HG02943 (cell line): Measurements from ENCODE around the gene NCAPD2.
"Not testable (repeated sequence)": the region's sequence is repeated elsewhere in the genome, so short reads cannot be mapped to it uniquely, and the experiment has no call there.

Experiments
- ATAC-seq: cut with Tn5 transposase; IDR thresholded peaks from one replicate; pipeline ENCODE4 v1.9.1; 2021; ENCODE audit warnings: mild to moderate bottlenecking, low read depth, moderate library complexity; ENCODE audit not compliant: unreplicated experiment

Gene NCAPD2

DNA sequence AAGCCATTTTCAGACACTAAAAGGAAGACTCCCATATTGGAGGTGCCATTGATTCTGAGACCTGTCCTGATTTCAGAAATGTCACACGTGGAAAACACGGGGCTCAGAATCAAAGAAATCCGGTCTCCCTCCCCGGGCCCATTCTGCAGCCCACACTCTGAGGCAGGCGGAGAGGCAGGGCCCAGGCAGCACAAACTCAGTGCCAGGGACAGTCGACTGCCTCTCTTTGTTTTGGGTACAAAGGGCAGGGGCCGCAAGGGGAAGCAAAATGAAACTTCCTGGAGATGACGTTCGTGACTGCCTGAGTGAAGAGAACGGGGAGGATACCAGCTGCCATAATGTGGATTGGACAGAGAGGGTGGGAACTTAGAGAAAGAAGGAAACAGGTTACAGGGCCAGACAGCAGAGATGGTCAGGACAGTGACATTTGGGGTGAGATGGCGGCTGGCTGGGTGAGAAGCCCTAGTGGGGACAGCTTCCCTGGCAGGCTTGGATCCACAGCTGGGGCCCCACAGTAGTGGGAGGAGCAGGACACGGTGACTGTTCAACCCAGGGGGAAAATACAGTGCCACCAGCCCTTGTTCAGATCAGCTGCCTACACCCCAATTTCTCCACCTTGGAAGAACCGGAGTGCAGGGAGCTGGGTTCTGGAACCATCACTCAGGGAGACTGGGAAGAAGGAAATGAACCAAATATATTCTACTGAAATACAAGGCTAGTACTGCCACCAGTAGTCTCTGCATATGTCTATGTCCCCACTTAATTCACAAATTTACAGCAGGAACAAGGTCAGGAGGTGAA lies 48.5 kb downstream of the NCAPD2 start:
- no peak for ATAC-seq

DNA sequence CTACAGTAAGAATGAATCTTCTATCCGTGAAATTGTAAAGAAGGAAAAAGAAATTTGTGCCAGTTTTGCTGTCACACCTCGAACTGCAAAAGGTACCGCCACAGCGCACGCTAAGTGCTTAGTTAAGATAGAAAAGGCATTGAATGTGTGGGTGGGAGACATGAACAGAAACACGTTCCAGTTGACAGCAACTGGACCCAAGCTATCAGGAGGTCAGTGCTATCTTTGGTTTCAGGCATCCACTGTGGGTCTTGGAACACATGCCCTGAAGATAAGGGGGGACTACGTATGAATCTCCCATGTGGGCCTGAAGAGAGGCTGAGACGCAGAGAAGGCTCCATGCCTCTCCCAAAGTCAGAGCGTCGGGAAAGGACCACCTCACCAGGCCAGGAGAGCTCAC lies 52.1 kb downstream of the NCAPD2 start:
- no peak for ATAC-seq

DNA sequence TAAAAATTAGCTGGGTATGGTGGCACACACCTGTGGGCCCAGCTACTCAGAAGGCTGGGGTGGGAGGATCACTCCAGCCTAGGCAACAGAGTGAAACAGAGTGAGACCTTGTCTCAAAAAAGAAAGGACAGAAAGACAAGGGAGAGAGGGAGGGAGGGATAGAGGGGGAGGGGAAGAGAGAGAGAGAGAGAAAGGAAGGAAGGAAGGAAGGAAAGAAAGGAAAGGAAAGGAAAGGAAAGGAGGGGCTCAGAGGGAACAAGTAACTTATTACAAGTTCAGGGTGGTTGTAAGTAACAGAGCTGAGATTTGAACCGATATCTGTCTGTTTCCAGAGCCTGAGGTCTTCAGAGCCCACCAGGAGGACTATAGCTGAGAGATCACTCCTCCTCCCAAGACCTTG lies 53.7 kb downstream of the NCAPD2 start:
- no peak for ATAC-seq

DNA sequence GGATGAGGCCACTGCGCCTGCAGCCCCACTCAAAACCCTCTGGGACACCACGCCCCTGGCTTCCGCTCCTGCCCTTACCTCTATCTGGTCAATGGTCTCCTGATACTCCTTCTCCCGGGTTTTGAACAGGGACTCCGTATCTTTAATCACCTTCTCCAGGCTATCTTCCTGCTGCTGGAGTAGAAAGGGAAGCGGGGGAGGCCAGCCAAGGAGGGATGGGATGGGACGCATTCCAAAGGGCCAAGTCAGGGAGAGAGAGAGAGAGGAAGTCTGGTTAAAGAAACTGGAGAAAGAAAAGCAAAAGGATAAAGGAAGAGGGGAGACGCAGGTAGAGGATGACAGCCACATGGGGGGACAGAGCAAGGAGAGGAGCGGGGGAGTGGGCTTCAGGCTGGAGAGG lies 54.1 kb downstream of the NCAPD2 start:
- ATAC-seq, result no peak

DNA sequence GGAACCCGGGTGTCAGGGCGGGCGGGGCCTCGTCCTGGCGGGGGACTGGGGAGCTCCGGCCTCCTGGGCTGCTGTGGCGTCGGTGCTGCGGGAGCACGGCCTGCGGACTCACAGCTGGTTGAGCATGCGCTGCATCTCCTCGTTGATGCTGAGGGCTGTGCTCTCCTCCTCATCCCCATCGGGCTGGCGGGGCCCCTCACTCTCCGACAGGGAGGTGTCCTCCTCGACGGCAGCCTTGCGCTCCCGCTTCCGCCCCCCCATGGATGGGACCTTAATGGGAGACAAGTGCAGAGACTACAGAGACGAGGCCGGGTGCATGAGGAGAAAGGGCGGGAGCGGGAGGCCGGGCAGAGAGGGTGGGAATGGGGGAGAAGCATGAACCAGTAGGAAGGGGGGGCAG lies 54.7 kb downstream of the NCAPD2 start:
- ATAC-seq, result no peak

DNA sequence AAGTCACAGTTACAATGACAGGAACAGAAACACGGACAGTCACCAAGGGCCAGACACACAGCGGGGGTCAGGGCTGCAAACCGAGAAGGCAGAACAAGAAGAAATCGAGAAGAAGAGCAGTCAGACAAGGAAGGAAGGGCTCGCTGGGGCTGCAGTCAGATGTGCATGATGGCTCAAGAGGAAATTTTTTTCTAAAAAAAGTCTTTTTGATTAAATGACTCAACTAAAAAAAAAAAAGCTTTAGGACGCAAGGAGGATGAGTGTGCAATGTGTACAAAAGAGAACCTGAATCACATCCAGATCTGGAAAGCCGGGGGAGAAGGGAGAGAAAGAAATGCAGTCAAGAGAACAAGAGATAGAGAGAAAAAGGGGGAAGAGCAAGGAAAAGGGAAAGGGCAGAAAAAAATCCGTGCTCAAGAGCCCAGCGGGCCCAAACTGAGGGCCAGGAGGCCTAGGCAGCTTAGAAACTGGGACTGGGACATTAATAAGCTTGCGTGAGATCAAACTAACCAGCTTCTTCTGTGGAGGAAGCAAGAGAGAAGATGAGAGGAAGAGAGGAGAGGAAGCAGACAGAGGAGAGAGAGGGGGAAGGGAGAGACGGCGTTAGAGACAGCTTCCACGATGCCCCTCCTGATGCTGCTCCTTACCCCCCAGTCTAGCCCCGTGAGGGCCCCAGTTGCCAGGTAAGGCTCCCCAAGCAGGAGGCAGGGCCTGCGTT lies 55.2 kb downstream of the NCAPD2 start:
- no peak for ATAC-seq

DNA sequence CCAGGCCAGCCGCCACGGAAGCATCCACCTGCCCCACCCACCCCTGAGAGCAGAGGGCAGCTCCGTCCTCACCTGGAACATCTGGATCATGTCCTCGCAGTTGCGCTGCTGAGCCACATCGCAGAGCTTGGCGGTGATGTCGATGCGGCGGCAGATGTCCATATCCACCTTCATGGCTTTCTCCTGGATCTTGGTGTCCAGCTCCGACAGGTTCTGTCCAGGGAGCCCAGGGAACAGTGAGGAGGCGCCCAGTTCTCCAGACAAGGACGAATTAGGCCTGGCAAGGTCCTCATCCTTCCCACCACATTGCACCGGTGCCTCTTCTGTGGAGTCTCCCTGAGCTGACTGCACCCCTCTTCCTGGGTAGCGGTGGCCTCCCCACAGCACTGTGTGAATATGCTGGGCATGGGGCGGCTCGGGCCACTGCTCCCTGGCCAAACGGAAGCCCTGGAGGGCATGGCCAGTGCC lies 55.8 kb downstream of the NCAPD2 start:
- no peak for ATAC-seq

DNA sequence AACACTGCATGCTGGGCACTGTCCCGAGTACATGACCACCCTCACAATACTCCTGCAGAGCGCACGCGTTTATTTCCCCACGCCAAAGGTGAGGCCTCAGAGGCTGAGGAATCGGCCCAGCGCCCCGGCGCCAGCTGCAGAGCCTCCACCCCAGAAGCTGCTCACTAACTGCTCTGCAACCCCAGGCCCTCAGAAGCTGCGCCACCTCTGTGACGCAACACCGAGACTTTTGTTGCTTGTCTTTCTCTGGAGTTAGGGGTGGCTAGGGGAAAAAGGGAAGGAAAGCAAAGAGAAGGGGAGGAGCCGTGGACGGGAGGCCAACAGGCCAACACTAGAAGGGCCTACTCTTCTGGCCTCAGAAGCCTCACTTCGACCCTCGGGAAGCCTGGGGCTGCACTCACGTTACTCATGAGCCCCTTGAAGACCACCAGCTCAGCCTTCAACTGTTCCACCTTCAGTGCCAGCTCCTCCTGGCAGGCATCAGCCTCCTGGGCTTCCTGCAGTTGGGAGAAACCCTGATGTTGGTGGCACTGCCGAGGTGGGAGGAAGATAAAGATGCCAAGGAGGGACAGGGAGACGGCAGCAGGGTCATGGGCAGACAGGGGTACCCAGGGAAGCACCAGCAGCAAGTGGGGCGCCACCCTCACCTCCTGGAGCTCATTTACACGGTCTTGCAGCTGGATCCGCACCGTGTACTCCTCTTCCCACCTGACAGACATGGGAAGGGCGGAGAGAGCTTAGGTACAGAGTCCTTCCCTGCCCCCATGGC lies 56.6 kb downstream of the NCAPD2 start:
- no peak for ATAC-seq

DNA sequence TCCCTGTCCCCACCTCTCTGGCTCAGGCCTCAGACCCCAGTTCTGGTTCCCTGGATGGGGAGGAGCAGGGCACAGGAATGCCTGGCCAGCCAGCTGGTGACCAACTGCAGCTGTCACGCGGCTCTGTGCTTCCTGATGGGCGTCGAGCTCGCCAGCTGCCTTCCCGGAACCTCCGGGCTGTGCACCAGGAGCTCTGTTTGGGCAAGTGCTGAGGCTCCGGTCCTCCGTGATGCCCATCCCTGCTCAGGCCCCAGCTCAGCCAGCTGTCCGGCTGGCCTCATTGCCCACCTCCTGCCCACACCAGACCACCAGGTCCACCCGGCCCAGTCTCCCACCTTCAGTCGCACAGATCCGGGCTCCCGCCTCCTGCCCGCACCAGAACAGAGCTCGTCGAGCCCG lies 57.2 kb downstream of the NCAPD2 start:
- no peak for ATAC-seq

DNA sequence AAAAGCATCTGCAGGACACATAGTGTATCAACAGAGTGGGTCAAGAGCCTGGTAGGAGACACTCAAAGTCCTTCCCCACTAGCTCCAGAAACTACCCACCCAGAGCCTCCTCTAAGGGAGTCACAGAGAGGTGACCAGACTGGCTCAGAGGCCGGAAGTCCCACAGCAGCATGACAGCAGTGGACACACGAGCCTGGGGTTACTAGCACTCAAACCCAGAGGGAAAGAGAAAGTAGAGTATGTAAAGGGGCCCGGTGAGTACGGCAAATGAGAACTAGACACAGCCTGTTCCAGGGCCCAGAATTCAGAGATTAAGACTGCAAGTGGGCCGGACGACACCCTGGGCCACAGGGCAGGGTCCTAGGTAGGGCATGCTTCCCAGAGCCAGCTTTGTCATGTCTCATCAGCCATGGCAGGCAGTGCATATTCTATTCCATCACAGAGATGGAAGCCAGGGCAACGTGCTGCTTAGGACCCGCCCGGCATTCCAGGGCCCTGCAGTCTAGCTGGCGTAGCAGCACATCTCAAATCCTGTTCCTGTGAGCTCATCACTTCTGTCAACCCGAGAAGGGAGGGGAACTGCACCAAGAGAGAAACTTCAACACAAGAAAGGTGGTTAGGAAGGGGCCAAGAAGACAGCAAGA lies 57.7 kb downstream of the NCAPD2 start:
- no peak for ATAC-seq

DNA sequence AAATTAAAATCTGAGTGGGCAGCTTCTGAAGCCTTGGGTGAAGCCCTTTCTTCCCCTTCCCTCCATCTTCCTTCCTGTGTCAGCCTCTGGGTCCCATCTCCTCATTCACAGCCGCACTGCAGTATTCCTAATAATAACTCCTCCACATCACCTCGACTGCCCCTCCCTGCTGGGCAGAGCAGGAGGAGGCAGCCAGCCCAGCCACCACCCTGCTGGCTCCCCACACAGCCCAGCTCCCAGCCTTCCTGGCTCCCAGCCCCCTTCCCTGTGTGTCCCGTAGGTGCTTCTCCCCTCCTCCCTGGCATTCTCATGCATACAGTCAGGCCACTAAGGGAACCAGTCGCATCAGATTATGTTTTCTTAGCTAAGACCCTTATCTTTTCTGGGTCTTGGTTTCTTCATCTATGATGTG lies 58.2 kb downstream of the NCAPD2 start:
- no peak for ATAC-seq

DNA sequence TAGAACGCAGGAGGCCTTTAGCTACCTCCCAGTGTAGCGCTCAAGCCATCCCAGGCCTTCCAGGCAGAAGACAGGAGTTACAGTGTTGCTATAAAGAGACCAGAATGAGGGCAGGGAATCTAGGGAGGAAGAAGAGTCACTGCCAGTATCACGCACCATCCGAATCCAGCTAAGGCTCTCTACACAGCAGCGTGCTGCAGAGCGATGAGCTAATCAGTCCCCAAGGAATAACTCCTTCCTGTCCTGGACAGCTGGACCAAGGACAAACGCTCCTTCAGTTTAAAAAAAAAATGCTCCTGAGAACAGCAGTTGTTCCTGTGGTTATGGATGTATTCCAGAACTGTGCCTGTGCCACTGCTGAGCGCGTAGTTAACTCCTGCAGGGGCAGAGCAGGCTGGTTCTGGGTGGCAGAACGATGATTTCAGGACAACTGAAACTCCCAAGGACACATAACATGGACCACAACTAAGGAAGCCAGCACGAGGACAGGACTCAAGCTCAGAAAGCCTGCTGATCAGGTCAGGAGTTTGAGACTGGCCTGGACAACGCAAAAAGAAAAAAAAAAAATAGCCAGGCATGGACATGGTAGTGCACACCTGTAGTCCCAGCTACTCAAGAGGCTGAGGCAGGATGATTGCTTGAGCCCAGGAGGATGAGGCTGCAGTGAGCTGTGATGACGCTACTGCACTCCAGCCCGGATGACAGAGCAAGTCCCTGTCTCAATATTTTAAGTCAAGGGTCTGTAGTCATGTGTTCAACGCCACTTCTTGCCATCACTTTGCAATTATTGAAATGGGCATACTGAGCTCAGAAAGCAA lies 59.4 kb downstream of the NCAPD2 start:
- no peak for ATAC-seq

DNA sequence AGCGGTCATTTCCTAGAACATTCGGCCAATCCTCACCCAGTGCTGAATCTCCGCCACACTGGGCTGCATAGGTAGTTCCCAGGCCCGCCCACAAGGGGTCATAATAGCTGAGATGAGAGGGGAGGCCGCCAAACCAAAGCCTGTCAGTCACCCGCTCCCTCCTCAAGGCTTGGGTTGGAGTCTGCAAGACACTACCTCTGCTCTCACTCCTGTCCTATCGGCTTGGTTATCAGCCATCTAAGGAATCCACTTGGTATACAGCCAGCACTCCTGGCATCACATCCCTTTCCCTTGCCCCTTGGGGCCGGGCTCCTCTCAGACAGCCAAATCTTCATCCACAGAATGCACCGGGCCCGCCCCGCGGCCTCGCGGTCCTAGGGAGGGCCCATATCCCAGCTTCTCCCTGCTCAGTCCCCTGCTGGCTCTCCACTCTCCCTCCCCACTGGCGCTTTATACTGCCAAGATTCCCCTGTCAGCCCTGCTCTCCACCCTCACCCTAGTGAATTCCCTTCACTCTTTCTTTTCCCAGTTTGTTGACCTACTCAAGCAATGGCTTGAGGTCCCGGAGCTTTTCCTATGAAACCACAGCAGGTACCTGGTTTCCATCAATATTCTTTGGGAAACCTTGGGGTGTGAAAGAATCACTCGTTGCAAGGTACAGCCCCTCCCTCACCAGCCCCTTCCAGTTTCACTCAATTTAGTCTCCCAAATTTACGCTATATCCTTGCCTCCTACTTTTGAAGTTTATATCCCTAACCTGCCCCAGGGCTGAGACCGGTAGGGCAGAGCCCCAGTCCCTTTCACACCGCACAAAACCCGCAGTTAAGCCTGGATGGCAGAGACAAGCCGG lies 60.5 kb downstream of the NCAPD2 start:
- peak; percentile 48 for ATAC-seq

DNA sequence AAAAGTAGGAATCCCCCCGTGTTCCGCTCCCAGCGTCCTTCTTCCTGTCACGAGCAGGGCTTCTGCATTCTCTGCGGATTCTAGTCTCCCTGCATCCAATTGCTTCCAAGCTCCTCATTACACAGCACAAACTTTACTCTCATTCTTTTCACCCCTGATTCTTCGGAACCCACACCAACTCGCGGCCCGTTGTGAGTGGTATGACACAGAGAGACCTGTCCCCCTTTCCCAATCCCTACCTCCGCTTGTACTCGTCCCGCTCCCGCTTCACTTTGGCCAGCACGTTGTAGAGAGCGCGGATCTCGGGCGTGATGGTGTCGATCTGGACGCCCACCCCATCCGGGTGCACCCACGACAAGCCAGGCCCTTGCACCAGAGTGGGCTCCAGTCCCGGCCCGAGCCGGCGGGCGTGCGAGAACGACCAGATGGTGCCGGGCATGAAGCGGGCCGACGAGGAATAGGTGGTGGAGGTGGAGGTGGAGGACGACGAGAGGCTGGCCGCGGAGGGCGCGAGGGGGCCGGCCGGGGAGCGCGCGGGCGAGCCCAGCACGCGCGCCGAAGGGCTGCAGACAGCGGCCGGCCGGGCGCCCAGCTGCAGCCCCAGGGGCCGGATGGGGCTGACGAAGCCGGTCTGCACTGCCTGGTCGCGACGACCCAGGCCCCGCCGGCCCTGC lies 61.3 kb downstream of the NCAPD2 start:
- ATAC-seq, result peak; percentile 15

DNA sequence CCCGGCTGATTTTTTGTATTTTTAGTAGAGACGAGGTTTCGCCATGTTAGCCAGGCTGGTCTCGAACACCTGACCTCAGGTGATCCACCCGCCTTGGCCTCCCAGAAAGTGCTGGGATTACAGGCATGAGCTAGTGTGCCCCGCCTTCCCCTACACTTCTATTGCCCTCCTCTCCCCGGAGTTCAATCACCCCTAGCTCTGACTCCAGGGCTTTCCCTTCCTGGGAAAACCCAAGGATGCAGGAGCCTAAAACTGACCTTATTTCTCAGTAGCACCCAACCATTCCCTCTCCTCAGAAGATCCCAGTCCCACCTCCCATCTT lies 62.6 kb downstream of the NCAPD2 start:
- ATAC-seq, result not testable (repeated sequence)

DNA sequence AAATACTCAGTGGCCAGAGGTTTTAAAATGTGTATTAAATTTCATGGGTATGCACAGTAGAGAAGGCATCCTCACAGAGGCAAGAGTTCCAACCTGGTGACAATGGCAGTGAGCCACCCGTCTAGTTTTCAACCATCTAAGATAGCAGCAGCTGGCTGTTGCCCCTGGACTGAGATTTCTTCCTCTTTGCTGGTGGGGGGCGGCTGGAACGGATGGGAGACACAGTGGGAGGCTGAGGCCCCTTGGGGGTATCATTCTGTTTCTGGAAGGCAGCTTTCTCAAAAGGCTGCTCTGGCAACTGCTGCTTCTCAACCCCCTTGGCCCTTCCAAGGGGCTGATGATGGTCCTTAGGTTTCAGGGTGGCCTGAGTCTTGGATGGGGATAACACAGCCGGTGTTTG lies 63.0 kb downstream of the NCAPD2 start:
- ATAC-seq, result no peak

DNA sequence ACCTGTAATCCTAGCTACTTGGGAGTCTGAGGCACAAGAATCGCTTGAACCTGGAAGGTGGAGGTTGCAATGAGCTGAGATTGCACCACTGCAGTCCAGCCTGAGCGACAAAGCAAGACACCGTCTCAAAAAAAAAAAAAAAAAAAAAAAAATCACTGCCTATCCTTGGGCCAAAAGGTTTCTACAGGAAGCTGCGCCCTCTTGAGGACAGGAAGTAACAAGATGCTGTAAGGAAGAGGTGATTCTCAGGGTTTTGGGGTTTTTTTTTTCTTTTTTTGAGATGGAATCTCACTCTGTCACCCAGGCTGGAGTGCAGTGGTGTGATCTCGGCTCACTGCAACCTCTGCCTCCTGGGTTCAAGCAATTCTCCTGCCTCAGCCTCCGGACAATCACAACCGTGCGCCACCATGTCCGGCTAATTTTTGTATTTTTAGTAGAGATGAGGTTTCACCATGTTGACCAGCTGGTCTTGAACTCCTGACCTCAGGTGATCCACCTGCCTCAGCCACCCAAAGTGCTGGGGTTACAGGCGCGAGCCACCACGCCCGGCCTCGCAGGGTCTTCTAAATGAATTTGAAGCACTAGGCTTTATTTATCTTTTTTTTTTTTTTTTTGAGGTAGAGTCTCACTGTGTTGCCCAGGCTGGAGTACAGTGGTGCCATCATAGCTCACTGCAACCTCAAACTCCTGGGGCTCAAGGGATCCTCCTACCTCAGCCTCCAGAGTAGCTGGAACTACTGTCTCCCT lies 64.3 kb downstream of the NCAPD2 start:
- not testable (repeated sequence) for ATAC-seq

DNA sequence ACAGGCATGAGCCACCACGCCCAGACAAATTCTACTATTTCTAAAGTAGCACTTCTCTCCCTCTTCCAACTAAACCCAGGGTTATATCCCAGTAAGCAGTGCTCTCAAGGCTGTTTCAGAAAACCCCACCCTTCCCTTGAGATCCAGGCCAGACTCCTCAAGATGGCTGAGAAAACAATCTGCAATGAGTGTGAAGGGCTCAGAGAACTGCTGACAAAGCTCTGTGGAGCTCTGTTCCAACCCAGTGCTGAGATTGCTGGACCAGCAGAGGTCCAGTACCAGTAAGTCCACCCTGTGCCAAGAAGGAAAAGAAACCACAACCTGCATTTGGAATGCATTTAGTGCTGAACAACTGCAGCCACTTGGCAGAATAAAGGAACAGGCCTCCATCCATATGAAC lies 65.6 kb downstream of the NCAPD2 start:
- ATAC-seq, result no peak
